Muscle layer of colon (tissue), 2 donors: ENCODE data around the gene SLC22A1.
"Not testable (repeated sequence)": the region's sequence is repeated elsewhere in the genome, so short reads cannot be mapped to it uniquely, and the experiment has no call there.

Experiments used
- H3K27ac ChIP-seq: one replicate; pipeline ENCODE4 v1.7.0; 2013; ENCODE audit warnings: low read depth, mild to moderate bottlenecking, low read length, moderate library complexity
- H3K27me3 ChIP-seq, 2 donors: one replicate each; pipeline ENCODE4 v1.7.0; 2013; ENCODE audit warnings: low read length in 2 of 2, mild to moderate bottlenecking in 2 of 2; ENCODE audit not compliant: insufficient read depth in 2 of 2, control insufficient read depth in 1 of 2
- H3K36me3 ChIP-seq: one replicate; pipeline ENCODE4 v1.7.0; 2013; ENCODE audit warnings: mild to moderate bottlenecking, low read length; ENCODE audit not compliant: insufficient read depth
- H3K4me1 ChIP-seq: one replicate; pipeline ENCODE4 v1.7.0; 2013; ENCODE audit warnings: mild to moderate bottlenecking, low read length; ENCODE audit not compliant: insufficient read depth
- H3K4me3 ChIP-seq, 2 donors: one replicate each; pipeline ENCODE4 v1.7.0; 2013; ENCODE audit warnings: low read length in 2 of 2, low read depth in 1 of 2, mild to moderate bottlenecking in 1 of 2, moderate library complexity in 1 of 2
- H3K9ac ChIP-seq: one replicate; pipeline ENCODE4 v1.7.0; 2013; ENCODE audit warnings: low read length
- H3K9me3 ChIP-seq: one replicate; pipeline ENCODE4 v1.7.0; 2013; ENCODE audit warnings: mild to moderate bottlenecking, low read length
- donor health status: abdominal sarcoma.
- donor health status: Adenocarcinoma of cecum.

The SLC22A1 gene

GRCh38 chr6:160085713-160086505, 35.7 kb upstream of the SLC22A1 start:
- Histone ChIP-seq H3K27ac (no peak overlapping the region), H3K4me1 (peaks cover 19% of the 10 kb centered on the region), H3K27me3 (no peaks in the 10 kb centered on the region), H3K9me3 (no peaks in the 10 kb centered on the region), H3K36me3 (peaks cover 39% of the 10 kb centered on the region), H3K9ac (no peak overlapping the region), H3K4me3 (no peak overlapping the region)

GRCh38 chr6:160086754-160087153, 34.9 kb upstream of the SLC22A1 start:
- Histone ChIP-seq H3K27ac (no peak overlapping the region), H3K27me3 (no peaks in the 10 kb centered on the region), H3K36me3 (peaks cover 45% of the 10 kb centered on the region), H3K9me3 (no peaks in the 10 kb centered on the region), H3K9ac (no peak overlapping the region), H3K4me1 (peaks cover 19% of the 10 kb centered on the region), H3K4me3 (no peak overlapping the region)

- Histone ChIP-seq H3K4me3 (no peak overlapping the region), H3K4me1 (peaks cover 19% of the 10 kb centered on the region), H3K27ac (no peak overlapping the region), H3K36me3 (peaks cover 60% of the 10 kb centered on the region), H3K9ac (no peak overlapping the region), H3K9me3 (no peaks in the 10 kb centered on the region), H3K27me3 (no peaks in the 10 kb centered on the region)
Measured at GRCh38 chr6:160088069-160088783, 33.4 kb upstream of the SLC22A1 start.

DNA sequence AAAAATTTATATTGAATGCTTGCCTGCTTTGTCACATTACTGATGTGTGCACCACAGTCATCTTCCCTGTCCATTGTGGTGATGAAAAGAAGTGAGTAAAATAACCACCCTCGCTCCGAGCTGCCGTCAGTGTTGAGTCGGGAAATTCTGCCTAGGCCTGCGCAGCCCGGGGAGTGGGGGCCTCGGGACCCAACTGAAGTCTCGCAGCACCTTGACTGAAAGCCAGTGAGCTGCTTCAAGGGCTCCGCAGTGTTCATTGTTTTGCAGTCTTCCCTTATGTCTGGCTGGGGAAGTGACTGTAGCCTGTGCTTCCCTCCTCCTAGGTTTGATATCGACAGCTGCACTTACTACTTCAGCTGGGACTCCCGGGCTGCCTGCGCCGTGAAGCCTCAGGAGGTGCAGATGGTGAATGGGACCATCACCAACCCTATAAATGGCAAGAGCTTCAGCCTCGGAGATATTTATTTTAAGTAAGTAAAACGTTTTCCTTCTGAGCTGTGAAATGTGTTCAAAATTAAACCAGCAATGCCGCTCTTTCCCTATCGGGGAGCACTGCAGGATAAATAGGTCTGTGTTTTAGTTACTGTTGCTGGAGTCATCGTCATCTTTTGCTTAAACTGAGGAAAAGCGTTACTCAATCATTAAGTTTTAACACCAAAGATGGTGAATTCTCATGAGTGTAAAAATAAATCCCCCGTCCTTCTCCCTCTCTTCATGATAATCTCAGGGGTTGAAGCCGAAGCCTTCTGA, 32.7 kb upstream of the SLC22A1 start:
- Histone ChIP-seq H3K9ac (no peak overlapping the region), H3K27me3 (no peaks in the 10 kb centered on the region), H3K4me1 (peaks cover 19% of the 10 kb centered on the region), H3K36me3 (peaks cover 65% of the 10 kb centered on the region), H3K4me3 (peak overlapping the region in 1 of 2 donors; percentile 42), H3K27ac (peak overlapping the region; percentile 55), H3K9me3 (no peaks in the 10 kb centered on the region)

GRCh38 chr6:160089534-160089897, 32.1 kb upstream of the SLC22A1 start:
- H3K9me3 ChIP-seq = no peaks in the 10 kb centered on the region
- no peak overlapping the region for H3K4me3 ChIP-seq
- peaks cover 19% of the 10 kb centered on the region for H3K4me1 ChIP-seq
- peak overlapping the region; percentile 55 for H3K27ac ChIP-seq
- peaks cover 65% of the 10 kb centered on the region for H3K36me3 ChIP-seq
- H3K27me3 ChIP-seq = no peaks in the 10 kb centered on the region
- H3K9ac ChIP-seq = no peak overlapping the region

DNA sequence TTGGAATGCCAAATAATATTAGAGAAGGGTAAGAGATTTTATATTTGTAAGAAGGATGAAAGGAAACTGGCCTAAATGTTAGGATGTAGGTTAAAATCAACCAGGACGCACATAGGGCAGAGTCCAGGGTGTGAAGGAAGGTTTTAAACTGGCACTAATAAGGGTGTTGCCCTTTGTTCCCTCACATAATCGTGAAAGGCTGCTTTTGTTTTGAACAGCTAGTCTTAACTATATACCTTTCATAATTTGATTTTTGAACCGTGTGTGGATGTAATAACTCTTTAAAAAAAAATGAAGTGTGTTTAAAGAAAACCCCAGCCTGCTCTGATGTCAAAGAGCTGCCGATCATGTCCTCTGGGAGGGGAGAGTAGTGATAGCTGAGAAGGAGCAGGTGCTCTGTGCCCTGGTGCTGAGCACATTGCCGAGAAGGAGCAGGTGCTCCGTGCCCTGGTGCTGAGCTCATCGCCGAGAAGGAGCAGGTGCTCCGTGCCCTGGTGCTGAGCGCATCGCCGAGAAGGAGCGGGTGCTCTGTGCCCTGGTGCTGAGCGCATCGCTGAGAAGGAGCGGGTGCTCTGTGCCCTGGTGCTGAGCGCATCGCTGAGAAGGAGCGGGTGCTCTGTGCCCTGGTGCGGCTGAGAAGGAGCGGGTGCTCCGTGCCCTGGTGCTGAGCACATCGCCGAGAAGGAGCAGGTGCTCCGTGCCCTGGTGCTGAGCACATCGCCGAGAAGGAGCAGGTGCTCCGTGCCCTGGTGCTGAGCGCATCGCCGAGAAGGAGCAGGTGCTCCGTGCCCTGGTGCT, 31.0 kb upstream of the SLC22A1 start:
- H3K27ac ChIP-seq, H3K9ac ChIP-seq: not testable (repeated sequence)

GRCh38 chr6:160092176-160092575, 29.4 kb upstream of the SLC22A1 start:
- H3K9me3 ChIP-seq, H3K27ac ChIP-seq, H3K9ac ChIP-seq, H3K27me3 ChIP-seq, H3K4me3 ChIP-seq: not testable (repeated sequence)
- peaks cover 70% of the 10 kb centered on the region for H3K36me3 ChIP-seq
- H3K4me1 ChIP-seq = peaks cover 19% of the 10 kb centered on the region

More for the DNA sequence above, 31.0 kb upstream of the SLC22A1 start:
- not testable (repeated sequence) for H3K4me3 ChIP-seq, H3K27me3 ChIP-seq, H3K9me3 ChIP-seq
- H3K4me1 ChIP-seq = peaks cover 19% of the 10 kb centered on the region
- H3K36me3 ChIP-seq = peaks cover 63% of the 10 kb centered on the region

DNA sequence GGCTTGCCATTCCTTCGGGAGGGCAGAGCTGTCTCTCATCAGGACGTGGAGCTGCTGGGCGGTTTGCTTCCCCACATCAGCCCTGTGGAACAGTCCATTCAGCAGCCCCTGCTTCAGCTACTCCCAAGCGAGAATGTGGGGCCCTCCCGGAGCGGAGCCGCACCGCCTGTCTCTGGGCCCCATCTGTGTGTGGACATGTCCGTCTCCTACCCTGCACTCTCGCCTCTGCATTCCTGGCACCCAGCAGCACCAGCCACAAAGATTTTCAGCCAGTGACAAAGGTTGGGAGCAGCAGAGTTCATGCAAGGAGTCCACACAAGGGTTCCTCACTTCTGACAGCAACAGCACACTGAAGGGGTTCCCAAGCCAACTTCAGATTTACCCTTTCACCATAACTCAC, 29.0 kb upstream of the SLC22A1 start:
- Histone ChIP-seq H3K9me3 (no peaks in the 10 kb centered on the region), H3K4me3 (no peak overlapping the region), H3K27me3 (no peaks in the 10 kb centered on the region), H3K27ac (no peak overlapping the region), H3K36me3 (peaks cover 70% of the 10 kb centered on the region), H3K9ac (no peak overlapping the region), H3K4me1 (peaks cover 19% of the 10 kb centered on the region)

- H3K36me3 ChIP-seq = peaks cover 73% of the 10 kb centered on the region
- no peak overlapping the region for H3K9ac ChIP-seq
Measured at GRCh38 chr6:160093061-160093460, 28.6 kb upstream of the SLC22A1 start.

DNA sequence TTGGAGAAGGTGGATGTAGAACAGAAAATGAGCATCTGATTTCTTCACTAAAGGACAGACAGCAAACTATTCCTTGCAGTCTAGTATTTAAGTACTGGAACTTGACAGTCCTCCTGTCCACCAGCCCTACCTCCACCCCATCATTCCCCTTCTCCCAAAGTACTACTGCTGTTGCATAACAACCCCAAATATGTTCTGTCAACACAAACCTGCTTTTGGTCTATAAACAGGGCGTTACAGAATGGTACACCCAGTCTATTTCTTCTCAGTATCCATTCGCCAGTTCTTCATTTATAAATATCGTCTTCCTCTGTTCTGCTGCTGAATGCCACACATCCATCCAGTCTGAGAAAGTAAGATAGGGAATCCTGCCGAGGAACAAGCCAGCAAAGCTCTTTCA, 27.7 kb upstream of the SLC22A1 start:
- Histone ChIP-seq H3K27ac (no peak overlapping the region), H3K27me3 (no peaks in the 10 kb centered on the region), H3K4me1 (peaks cover 10% of the 10 kb centered on the region), H3K36me3 (peaks cover 76% of the 10 kb centered on the region), H3K4me3 (no peak overlapping the region), H3K9ac (no peak overlapping the region), H3K9me3 (no peaks in the 10 kb centered on the region)

More at GRCh38 chr6:160093061-160093460, 28.6 kb upstream of the SLC22A1 start:
- Histone ChIP-seq H3K9me3 (no peaks in the 10 kb centered on the region), H3K27me3 (no peaks in the 10 kb centered on the region), H3K4me1 (peaks cover 17% of the 10 kb centered on the region), H3K27ac (no peak overlapping the region), H3K4me3 (no peak overlapping the region)
